SJCRH30 (cell line): ENCODE measurements around the gene IL20RB. TPM values are rescaled to one million over a fixed set of nuclear protein-coding genes. Genes with fewer than 3 reads are reported as not detected.
"Not testable (repeated sequence)": the region's sequence is repeated elsewhere in the genome, so short reads cannot be mapped to it uniquely, and the experiment has no call there.

Experiments used
- DNase-seq, 2 experiments: peaks; one replicate each; pipeline ENCODE4 v3.0.0-alpha.2; 2015 to 2020
- H3K27ac ChIP-seq: fragments of 250-450 bp; sonication (Bioruptor Pico); 2 replicates; pipeline ENCODE4 v1.5.1; 2020; ENCODE audit warnings: mild to moderate bottlenecking, moderate library complexity
- H3K27me3 ChIP-seq: fragments of 250-450 bp; sonication (Bioruptor Pico); 2 replicates; pipeline ENCODE4 v1.5.1; 2020; ENCODE audit warnings: mild to moderate bottlenecking, moderate library complexity
- H3K36me3 ChIP-seq: fragments of 250-450 bp; sonication (Bioruptor Pico); 2 replicates; pipeline ENCODE4 v1.5.1; 2020; ENCODE audit warnings: mild to moderate bottlenecking, moderate library complexity
- H3K4me1 ChIP-seq: fragments of 250-450 bp; sonication (Bioruptor Pico); 2 replicates; pipeline ENCODE4 v1.5.1; 2020; ENCODE audit warnings: mild to moderate bottlenecking, moderate library complexity
- H3K4me3 ChIP-seq: fragments of 250-450 bp; sonication (Bioruptor Pico); 2 replicates; pipeline ENCODE4 v1.5.1; 2020; ENCODE audit warnings: mild to moderate bottlenecking, moderate library complexity
- H3K9me3 ChIP-seq: fragments of 250-450 bp; sonication (Bioruptor Pico); replicated peaks from 2 replicates; pipeline ENCODE4 v1.5.1; 2020; ENCODE audit warnings: mild to moderate bottlenecking, moderate library complexity
- total RNA-seq: library from RNA; depleted of rRNA; stranded (reverse); fragments of >200 nt; shearing (Covaris generic); gene quantifications from 2 replicates; pipeline ENCODE4 v1.2.3, GENCODE V29; 2014

IL20RB gene
- total RNA-seq, 1 experiment from 2014 or later = 1.0 TPM

GRCh38 chr3:136954980-136955780 is 2.6 kb upstream of the IL20RB start:
- Histone ChIP-seq H3K4me3 (no peak overlapping the region), H3K27me3 (no peaks in the 10 kb centered on the region), H3K36me3 (no peaks in the 10 kb centered on the region; the same call in none of the 2 replicates), H3K9me3 (no peaks in the 10 kb centered on the region), H3K4me1 (peaks cover 23% of the 10 kb centered on the region), H3K27ac (no peak overlapping the region; the same call in 1 of the 2 replicates)
- DNase-seq = peak; percentile 31 to 34

GRCh38 chr3:136955813-136956212 is 2.0 kb upstream of the IL20RB start:
- Histone ChIP-seq H3K27me3 (no peaks in the 10 kb centered on the region), H3K36me3 (no peaks in the 10 kb centered on the region; the same call in none of the 2 replicates), H3K4me1 (peaks cover 23% of the 10 kb centered on the region), H3K27ac (no peak overlapping the region), H3K9me3 (no peaks in the 10 kb centered on the region), H3K4me3 (no peak overlapping the region)
- DNase-seq = no peak

GRCh38 chr3:136956971-136957370 is 812 bp upstream of the IL20RB start:
- no peaks in the 10 kb centered on the region for H3K9me3 ChIP-seq
- no peak for DNase-seq
- no peak overlapping the region for H3K27ac ChIP-seq
- no peak overlapping the region for H3K4me3 ChIP-seq
- no peaks in the 10 kb centered on the region for H3K27me3 ChIP-seq
- H3K36me3 ChIP-seq = no peaks in the 10 kb centered on the region; the same call in 1 of the 2 replicates
- peaks cover 23% of the 10 kb centered on the region for H3K4me1 ChIP-seq

GRCh38 chr3:136958939-136959338 is 1.2 kb downstream of the IL20RB start:
- H3K4me1 ChIP-seq = peaks cover 23% of the 10 kb centered on the region
- H3K27me3 ChIP-seq = no peaks in the 10 kb centered on the region
- no peaks in the 10 kb centered on the region for H3K9me3 ChIP-seq
- H3K27ac ChIP-seq = no peak overlapping the region
- H3K4me3 ChIP-seq = no peak overlapping the region
- no peak for DNase-seq
- H3K36me3 ChIP-seq = no peaks in the 10 kb centered on the region; the same call in 1 of the 2 replicates

GRCh38 chr3:136959599-136959998 is 1.8 kb downstream of the IL20RB start:
- Histone ChIP-seq H3K9me3 (no peaks in the 10 kb centered on the region), H3K27ac (no peak overlapping the region), H3K4me1 (peaks cover 18% of the 10 kb centered on the region), H3K27me3 (no peaks in the 10 kb centered on the region), H3K36me3 (no peaks in the 10 kb centered on the region; the same call in 1 of the 2 replicates), H3K4me3 (no peak overlapping the region)
- no peak for DNase-seq

- Histone ChIP-seq H3K27me3 (no peaks in the 10 kb centered on the region), H3K9me3 (no peaks in the 10 kb centered on the region), H3K4me1 (peaks cover 4% of the 10 kb centered on the region; the same call in 1 of the 2 replicates), H3K27ac (no peak overlapping the region), H3K36me3 (no peaks in the 10 kb centered on the region; the same call in 1 of the 2 replicates), H3K4me3 (no peak overlapping the region)
- DNase-seq = no peak
These were observed 3.4 kb downstream of the IL20RB start for GRCh38 chr3:136960838-136961836.

GRCh38 chr3:136962927-136963326 is 5.1 kb downstream of the IL20RB start:
- Histone ChIP-seq H3K4me1 (no peaks in the 10 kb centered on the region), H3K36me3 (no peaks in the 10 kb centered on the region; the same call in 1 of the 2 replicates), H3K4me3 (no peak overlapping the region), H3K27me3 (no peaks in the 10 kb centered on the region), H3K9me3 (no peaks in the 10 kb centered on the region), H3K27ac (no peak overlapping the region)
- DNase-seq = no peak

- not testable (repeated sequence) for H3K27ac ChIP-seq, H3K4me3 ChIP-seq, H3K36me3 ChIP-seq, H3K27me3 ChIP-seq, DNase-seq, H3K9me3 ChIP-seq, H3K4me1 ChIP-seq
These were observed 11.8 kb downstream of the IL20RB start for GRCh38 chr3:136969539-136969938.

GRCh38 chr3:136973352-136973751 is 15.6 kb downstream of the IL20RB start:
- H3K4me1 ChIP-seq = peaks cover 3% of the 10 kb centered on the region; the same call in 1 of the 2 replicates
- H3K36me3 ChIP-seq = no peaks in the 10 kb centered on the region
- no peak overlapping the region for H3K27ac ChIP-seq
- H3K27me3 ChIP-seq = no peaks in the 10 kb centered on the region
- no peaks in the 10 kb centered on the region for H3K9me3 ChIP-seq
- no peak overlapping the region for H3K4me3 ChIP-seq
- no peak for DNase-seq

- Histone ChIP-seq H3K4me3 (no peak overlapping the region), H3K4me1 (peaks cover 4% of the 10 kb centered on the region; the same call in 1 of the 2 replicates), H3K9me3 (no peaks in the 10 kb centered on the region), H3K27ac (no peak overlapping the region), H3K36me3 (no peaks in the 10 kb centered on the region), H3K27me3 (no peaks in the 10 kb centered on the region)
- no peak for DNase-seq
These were observed 16.9 kb downstream of the IL20RB start for GRCh38 chr3:136974670-136975069.

- Histone ChIP-seq H3K4me3 (no peak overlapping the region), H3K9me3 (no peaks in the 10 kb centered on the region), H3K4me1 (peaks cover 6% of the 10 kb centered on the region), H3K36me3 (0 out of 2 replicates have a peak, but pooled peaks cover 3% of the 10 kb centered on the region), H3K27ac (no peak overlapping the region), H3K27me3 (no peaks in the 10 kb centered on the region)
- DNase-seq = peak in 1 of 2 experiments; percentile 24
These were observed 21.4 kb downstream of the IL20RB start for GRCh38 chr3:136979204-136979603.

- no peaks in the 10 kb centered on the region for H3K27me3 ChIP-seq
- 0 out of 2 replicates have a peak, but pooled peaks cover 3% of the 10 kb centered on the region for H3K36me3 ChIP-seq
These were observed 21.9 kb downstream of the IL20RB start for GRCh38 chr3:136979684-136980083.

GRCh38 chr3:136982033-136982432 is 24.2 kb downstream of the IL20RB start:
- Histone ChIP-seq H3K36me3 (0 out of 2 replicates have a peak, but pooled peaks cover 3% of the 10 kb centered on the region), H3K4me1 (peaks cover 11% of the 10 kb centered on the region), H3K9me3 (peaks cover 2% of the 10 kb centered on the region; the same call in 1 of the 2 replicates), H3K27me3 (no peaks in the 10 kb centered on the region), H3K4me3 (no peak overlapping the region), H3K27ac (no peak overlapping the region)
- DNase-seq = no peak

More at GRCh38 chr3:136979684-136980083, 21.9 kb downstream of the IL20RB start:
- H3K27ac ChIP-seq = no peak overlapping the region
- DNase-seq = no peak
- H3K4me3 ChIP-seq = no peak overlapping the region
- no peaks in the 10 kb centered on the region for H3K9me3 ChIP-seq
- H3K4me1 ChIP-seq = peaks cover 10% of the 10 kb centered on the region

GRCh38 chr3:136982520-136983138 is 24.8 kb downstream of the IL20RB start:
- no peak for DNase-seq
- Histone ChIP-seq H3K9me3 (peaks cover 3% of the 10 kb centered on the region; the same call in 1 of the 2 replicates), H3K27ac (no peak overlapping the region)

More at GRCh38 chr3:136982520-136983138, 24.8 kb downstream of the IL20RB start:
- H3K4me3 ChIP-seq = no peak overlapping the region
- 0 out of 2 replicates have a peak, but pooled peaks cover 3% of the 10 kb centered on the region for H3K36me3 ChIP-seq
- H3K27me3 ChIP-seq = no peaks in the 10 kb centered on the region
- peaks cover 11% of the 10 kb centered on the region for H3K4me1 ChIP-seq
